Adrenal gland (tissue), 12 donors: ENCODE measurements around the gene ELAC1. TPM values are rescaled to one million over a fixed set of nuclear protein-coding genes. Genes with fewer than 3 reads are reported as not detected.
"Not testable (repeated sequence)": the region's sequence is repeated elsewhere in the genome, so short reads cannot be mapped to it uniquely, and the experiment has no call there.

Experiments
- DNase-seq, 7 donors: peaks; one replicate each; pipeline ENCODE4 v3.0.0-alpha.2; 2019 to 2020
- H3K27ac ChIP-seq, 5 donors: fragments of 200-600 bp; sonication (generic) in 4 of 5; 1 replicate in 3 of 5; 2 replicates in 2 of 5; pipeline versions ENCODE4 v1.5.1 to v1.8.0; 2016 to 2020; ENCODE audit warnings: mild to moderate bottlenecking in 1 of 5
- H3K27me3 ChIP-seq: fragments of 200-600 bp; 2 replicates; pipeline ENCODE4 v1.8.0; 2021
- H3K36me3 ChIP-seq, 2 donors: fragments of 200-600 bp; replicated peaks in 1 of 2; 1 replicate in 1 of 2; 2 replicates in 1 of 2; pipeline versions ENCODE4 v1.5.1 to v1.8.0; 2018 to 2022
- H3K4me1 ChIP-seq, 2 donors: fragments of 200-600 bp; replicated peaks in 1 of 2; 1 replicate in 1 of 2; 2 replicates in 1 of 2; pipeline versions ENCODE4 v1.5.1 to v1.8.0; 2018 to 2021
- H3K4me3 ChIP-seq, 4 donors: fragments of 200-600 bp; sonication (generic) in 3 of 4; one replicate each; pipeline ENCODE4 v1.5.1; 2016 to 2018
- H3K9me3 ChIP-seq, 3 donors: fragments of 200-600 bp; sonication (generic) in 1 of 3; replicated peaks in 1 of 3; 1 replicate in 2 of 3; 2 replicates in 1 of 3; pipeline versions ENCODE4 v1.5.1 to v1.8.0; 2016 to 2021
- POLR2A ChIP-seq, 2 donors: fragments of 450-650 bp; IDR thresholded peaks; one replicate each; pipeline ENCODE4 v1.6.1; 2017; ENCODE audit warnings: antibody characterized with exemption in 2 of 2, mild to moderate bottlenecking in 2 of 2, moderate library complexity in 1 of 2
- WGBS, 4 donors: extraction: QIAGEN DNeasy Blood & Tissue Kit in 2 of 4; methylation state at CpG; one replicate each; pipeline versions ENCODE4 v1.1.5 to v1.1.7; 2013 to 2017; 5-methylcytosine and 5-hydroxymethylcytosine counted together
- intact Hi-C, 2 donors: fragments of 100-400 bp; cut with DNase I; formaldehyde crosslinking; loops; one replicate each; pipeline versions ENCODE4 v1.14.1 to v1.15.0; 2022 to 2023
- polyA plus RNA-seq, 3 donors: library from polyadenylated mRNA; stranded (reverse); fragments of 200-250 nt in 2 of 3; fragments of 350-450 nt in 1 of 3; fragmentation: Illumina TruSeq in 1 of 3; extraction: RNeasy Lipid Tissue Mini Kit (QIAGEN cat#74804) in 1 of 3; gene quantifications; one replicate each; pipeline ENCODE4 v1.2.3, GENCODE V29; 2013 to 2014
- total RNA-seq, 9 donors: library from RNA; depleted of rRNA in 4 of 9; stranded (reverse); fragments of >200 nt in 4 of 9; fragments of 120-200 nt in 1 of 9; fragmentation: NEBNext Ultra II Directional in 1 of 9; extraction: Animal tissue kit (Norgen Biotek cat#: 25700) in 1 of 9; gene quantifications; one replicate each; pipeline versions ENCODE4 v1.1.0 to v1.2.4, GENCODE V29; 2013 to 2023
- TF ChIP-seq, protein P1 (sequence below), 6 experiments: fragments of 450-650 bp in 4 of 6; fragments of 200-600 bp in 2 of 6; sonication (generic) in 1 of 6; IDR thresholded peaks; 1 replicate in 5 of 6; 2 replicates in 1 of 6; pipeline versions ENCODE4 v1.5.1 to v1.8.0; 2016 to 2021; ENCODE audit warnings: antibody characterized with exemption in 6 of 6, mild to moderate bottlenecking in 2 of 6, moderate library complexity in 1 of 6
- donor health status: healthy with polysubstance abuse.
- donor health status: Bipolar disorder and iron deficiency.
- donor health status: DM: yes; HTN: yes; CAD: no.
- donor health status: DM: no; HTN: no; CAD: no.
- donor health status: DM: no; HTN: no; CAD: no.
- donor health status: DM: yes; HTN: yes; CAD: no.

ELAC1 gene
- total and polyA plus RNA-seq, 12 donors, result 6.5 to 20.0 (median 11.7) TPM

DNA sequence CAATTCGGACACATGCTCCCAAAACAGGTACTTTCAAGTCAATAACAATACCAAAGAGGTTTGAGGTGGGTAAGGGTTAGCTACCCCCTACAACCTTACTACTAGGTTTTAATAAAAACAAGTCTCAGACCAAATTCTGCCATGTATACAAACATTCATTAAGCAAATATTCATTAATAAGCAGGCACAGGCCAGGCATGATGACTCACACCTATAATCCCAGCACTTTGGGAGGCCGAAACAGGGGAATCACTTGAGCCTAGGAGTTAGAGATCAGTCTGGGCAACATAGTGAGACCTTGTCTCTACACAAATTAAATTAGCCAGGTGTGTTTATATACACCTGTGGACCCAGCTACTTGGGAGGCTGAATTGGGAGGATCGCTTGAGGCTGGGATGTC is 11.7 kb upstream of the ELAC1 start:
- intact Hi-C loops, result no loop called here
- no peak overlapping the region for H3K4me3 ChIP-seq
- H3K36me3 ChIP-seq, result no peaks in the 10 kb centered on the region
- H3K27ac ChIP-seq, result no peak overlapping the region
- peaks cover 0 to 2% (median 0%) of the 10 kb centered on the region in 3 donors for H3K9me3 ChIP-seq
- TF ChIP-seq POLR2A (IDR thresholded peaks at IDR 0.05), result no peak
- TF ChIP-seq, protein P1, sequence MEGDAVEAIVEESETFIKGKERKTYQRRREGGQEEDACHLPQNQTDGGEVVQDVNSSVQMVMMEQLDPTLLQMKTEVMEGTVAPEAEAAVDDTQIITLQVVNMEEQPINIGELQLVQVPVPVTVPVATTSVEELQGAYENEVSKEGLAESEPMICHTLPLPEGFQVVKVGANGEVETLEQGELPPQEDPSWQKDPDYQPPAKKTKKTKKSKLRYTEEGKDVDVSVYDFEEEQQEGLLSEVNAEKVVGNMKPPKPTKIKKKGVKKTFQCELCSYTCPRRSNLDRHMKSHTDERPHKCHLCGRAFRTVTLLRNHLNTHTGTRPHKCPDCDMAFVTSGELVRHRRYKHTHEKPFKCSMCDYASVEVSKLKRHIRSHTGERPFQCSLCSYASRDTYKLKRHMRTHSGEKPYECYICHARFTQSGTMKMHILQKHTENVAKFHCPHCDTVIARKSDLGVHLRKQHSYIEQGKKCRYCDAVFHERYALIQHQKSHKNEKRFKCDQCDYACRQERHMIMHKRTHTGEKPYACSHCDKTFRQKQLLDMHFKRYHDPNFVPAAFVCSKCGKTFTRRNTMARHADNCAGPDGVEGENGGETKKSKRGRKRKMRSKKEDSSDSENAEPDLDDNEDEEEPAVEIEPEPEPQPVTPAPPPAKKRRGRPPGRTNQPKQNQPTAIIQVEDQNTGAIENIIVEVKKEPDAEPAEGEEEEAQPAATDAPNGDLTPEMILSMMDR (IDR thresholded peaks at IDR 0.05), result no peak
- no peak for DNase-seq
- no peaks in the 10 kb centered on the region for H3K4me1 ChIP-seq
- H3K27me3 ChIP-seq, result no peaks in the 10 kb centered on the region
- WGBS, 4 donors, result 93 to 97% (median 94%) methylated on average over 3 of the region's 3 CpGs

DNA sequence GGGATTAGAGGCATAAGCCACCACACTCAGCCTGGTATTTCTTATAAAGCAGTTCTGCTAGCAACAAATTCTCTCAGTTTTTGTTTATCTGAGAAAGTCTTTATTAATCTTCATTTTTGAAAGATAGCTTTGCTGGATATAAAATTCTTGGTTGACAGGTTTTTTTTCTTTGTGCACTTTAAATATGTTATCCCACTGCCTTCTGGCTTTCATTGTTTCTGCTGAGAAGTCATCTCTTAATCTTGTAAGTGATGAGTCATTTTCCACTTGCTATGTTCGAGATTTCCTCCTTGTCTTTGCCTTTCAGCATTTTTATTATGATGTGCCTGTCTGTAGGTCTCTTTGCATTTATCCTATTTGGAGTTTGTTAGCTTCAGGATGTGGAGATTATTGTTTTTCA is 5.9 kb upstream of the ELAC1 start:
- intact Hi-C loops, result no loop called here
- no peaks in the 10 kb centered on the region for H3K36me3 ChIP-seq
- no peaks in the 10 kb centered on the region for H3K4me1 ChIP-seq
- no peaks in the 10 kb centered on the region for H3K27me3 ChIP-seq
- 58 to 74% (median 73%) methylated on average over 1 of the region's 1 CpG for WGBS, 4 donors
- no peak overlapping the region for H3K4me3 ChIP-seq
- no peak for TF ChIP-seq POLR2A (IDR thresholded peaks at IDR 0.05)
- TF ChIP-seq, protein P1 (IDR thresholded peaks at IDR 0.05), result no peak
- no peak for DNase-seq
- peaks cover 5 to 16% (median 11%) of the 10 kb centered on the region in 3 donors for H3K9me3 ChIP-seq
- no peak overlapping the region for H3K27ac ChIP-seq

DNA sequence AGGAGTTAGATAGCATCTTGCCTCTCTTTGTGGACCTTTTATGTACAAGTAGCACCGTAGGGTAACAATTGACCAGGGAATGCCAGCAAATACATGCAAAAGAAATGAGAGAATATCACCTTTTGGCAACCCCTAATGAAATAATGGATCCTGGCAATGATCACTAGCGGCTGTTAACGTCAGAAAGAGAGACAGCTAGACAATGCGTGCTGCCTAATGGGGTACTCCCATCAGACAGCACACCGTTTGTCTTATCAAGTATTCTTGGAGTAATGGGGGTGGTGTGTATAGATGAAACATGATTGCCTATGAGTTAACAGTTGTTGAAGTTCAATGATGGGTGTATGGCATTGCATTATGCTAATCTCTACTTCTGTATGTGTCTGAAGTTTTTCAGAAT is 1.6 kb downstream of the ELAC1 start:
- Histone ChIP-seq H3K9me3 (no peaks in the 10 kb centered on the region), H3K36me3 (peaks cover 0 to 3% of the 10 kb centered on the region in 2 donors), H3K4me1 (peaks cover 7 to 28% of the 10 kb centered on the region in 2 donors), H3K4me3 (peak overlapping the region in 1 of 4 donors; percentile 98), H3K27me3 (no peaks in the 10 kb centered on the region), H3K27ac (peak overlapping the region in 1 of 5 donors; percentile 99)
- intact Hi-C loops, result no loop called here
- no peak for TF ChIP-seq POLR2A (IDR thresholded peaks at IDR 0.05)
- TF ChIP-seq, protein P1 (IDR thresholded peaks at IDR 0.05), result no peak
- no peak for DNase-seq
- WGBS, 4 donors, result 84 to 89% (median 85%) methylated on average over 5 of the region's 5 CpGs

DNA sequence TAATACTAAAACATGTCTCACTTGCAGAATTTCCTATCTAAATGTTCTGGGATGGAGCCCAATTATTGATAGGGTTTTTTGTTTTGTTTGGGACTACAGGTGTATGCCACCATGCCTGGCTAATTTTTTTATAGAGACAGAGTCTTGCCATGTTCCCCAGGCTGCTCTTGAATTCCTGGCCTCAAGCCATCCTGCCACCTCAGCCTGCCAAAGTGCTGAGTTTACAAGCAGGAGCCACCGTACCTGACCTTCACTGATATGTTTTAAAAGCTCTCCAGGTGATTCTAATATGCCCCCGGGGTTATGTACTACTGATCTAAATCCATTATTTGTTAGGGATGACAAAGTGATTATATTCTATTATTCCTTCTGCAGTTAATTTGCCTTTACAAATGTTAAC is 2.2 kb downstream of the ELAC1 start:
- Histone ChIP-seq H3K36me3 (peaks cover 0 to 8% of the 10 kb centered on the region in 2 donors), H3K27me3 (no peaks in the 10 kb centered on the region), H3K4me3 (no peak overlapping the region), H3K9me3 (no peaks in the 10 kb centered on the region), H3K27ac (peak overlapping the region in 1 of 5 donors; percentile 99), H3K4me1 (peaks cover 7 to 28% of the 10 kb centered on the region in 2 donors)
- intact Hi-C loops, result loop anchor here in 1 of 2 donors (10.0 kb wide), 1 partner anchor 75 kb away; no protein-coding TSS in a partner anchor
- 15 to 31% (median 28%) methylated on average over 2 of the region's 2 CpGs for WGBS, 4 donors
- TF ChIP-seq, protein P1 (IDR thresholded peaks at IDR 0.05), result no peak
- TF ChIP-seq POLR2A (IDR thresholded peaks at IDR 0.05), result no peak
- DNase-seq, result peak in 5 of 7 donors; percentile 34 to 70 (median 47)

DNA sequence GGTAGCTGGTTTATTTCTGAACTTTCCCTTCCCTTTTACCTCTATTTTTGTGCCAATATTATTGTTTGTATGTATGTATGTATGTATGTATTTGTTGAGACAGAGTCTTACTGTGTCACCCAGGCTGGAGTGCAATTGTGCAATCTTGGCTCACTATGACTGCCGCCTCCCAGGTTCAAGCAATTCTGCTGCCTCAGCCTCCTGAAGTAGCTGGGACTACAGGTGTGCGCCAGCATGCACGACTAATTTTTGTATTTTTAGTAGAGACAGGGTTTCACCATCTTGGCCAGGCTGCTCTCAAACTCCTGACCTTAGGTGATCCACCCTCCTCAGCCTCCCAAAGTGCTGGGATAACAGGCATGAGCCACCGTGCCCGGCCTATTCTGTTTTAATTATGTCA is 4.6 kb downstream of the ELAC1 start:
- H3K27me3 ChIP-seq, DNase-seq, H3K9me3 ChIP-seq, H3K4me3 ChIP-seq: not testable (repeated sequence)
- peaks cover 7 to 28% of the 10 kb centered on the region in 2 donors for H3K4me1 ChIP-seq
- intact Hi-C loops, result loop anchor here in 1 of 2 donors (10.0 kb wide), 1 partner anchor 72 kb away; no protein-coding TSS in a partner anchor
- H3K36me3 ChIP-seq, result peaks cover 0 to 30% of the 10 kb centered on the region in 2 donors
- H3K27ac ChIP-seq, result peak overlapping the region in 1 of 5 donors; percentile 31
- WGBS, 4 donors, result 88 to 93% (median 91%) methylated on average over 5 of the region's 5 CpGs
